SK-MEL-5 (cell line): ENCODE results near the gene SNX10. TPM values are rescaled to one million over a fixed set of nuclear protein-coding genes. Genes with fewer than 3 reads are reported as not detected.

Source experiments
- DNase-seq: peaks from one replicate; pipeline ENCODE4 v3.0.0-alpha.2; 2016; ENCODE audit warnings: low read depth, low spot score
- in situ Hi-C: cut with HindIII; loops from 2 replicates; pipeline ENCODE4 v1.10.0; 2016; ENCODE audit warnings: low sequenced_read_pairs, high pct_unique_total_duplicates, low pct_unique_long_range_greater_than_20kb
- total RNA-seq: library from RNA; depleted of rRNA; stranded (reverse); fragments of >200 nt; shearing (Covaris generic); gene quantifications from 2 replicates; pipeline ENCODE4 v1.2.3, GENCODE V29; 2014; rRNA removed

SNX10 gene
- total RNA-seq, 1 experiment from 2014 or later = 203 TPM

GRCh38 chr7:26406433-26406832, 114.8 kb downstream of the SNX10 start:
- in situ Hi-C loops = no loop called here
- DNase-seq = no peak

- DNase-seq = no peak
These were observed 118.2 kb downstream of the SNX10 start for GRCh38 chr7:26409661-26410547.

GRCh38 chr7:26413007-26413691, 121.5 kb downstream of the SNX10 start:
- no peak for DNase-seq
- in situ Hi-C loops = no loop called here

More at GRCh38 chr7:26409661-26410547, 118.2 kb downstream of the SNX10 start:
- in situ Hi-C loops = no loop called here

GRCh38 chr7:26416004-26416403, 124.3 kb downstream of the SNX10 start:
- in situ Hi-C loops = no loop called here
- DNase-seq = no peak

GRCh38 chr7:26417911-26418413, 126.3 kb downstream of the SNX10 start:
- DNase-seq = no peak
- in situ Hi-C loops = no loop called here

GRCh38 chr7:26419198-26419597, 127.5 kb downstream of the SNX10 start:
- no peak for DNase-seq
- in situ Hi-C loops = no loop called here

GRCh38 chr7:26420422-26421019, 128.9 kb downstream of the SNX10 start:
- DNase-seq = no peak
- in situ Hi-C loops = no loop called here

- in situ Hi-C loops = no loop called here
These were observed 131.1 kb downstream of the SNX10 start for GRCh38 chr7:26422761-26423160.

GRCh38 chr7:26423436-26423835, 131.8 kb downstream of the SNX10 start:
- no peak for DNase-seq
- in situ Hi-C loops = no loop called here

More at GRCh38 chr7:26422761-26423160, 131.1 kb downstream of the SNX10 start:
- DNase-seq = no peak

Other genes with a start within 250 kb of the SNX10 start
- 8.2 and 9.3 TPM in 2 replicates for gene NFE2L3, start 139.7 kb upstream of the SNX10 start, total RNA-seq
- gene HNRNPA2B1, start 91.1 kb upstream of the SNX10 start, total RNA-seq = 201 and 235 TPM in 2 replicates
- 484 and 490 TPM in 2 replicates for gene CBX3, start 90.1 kb upstream of the SNX10 start, total RNA-seq